ENCODE data around the gene INPP5A.

The INPP5A gene

DNA sequence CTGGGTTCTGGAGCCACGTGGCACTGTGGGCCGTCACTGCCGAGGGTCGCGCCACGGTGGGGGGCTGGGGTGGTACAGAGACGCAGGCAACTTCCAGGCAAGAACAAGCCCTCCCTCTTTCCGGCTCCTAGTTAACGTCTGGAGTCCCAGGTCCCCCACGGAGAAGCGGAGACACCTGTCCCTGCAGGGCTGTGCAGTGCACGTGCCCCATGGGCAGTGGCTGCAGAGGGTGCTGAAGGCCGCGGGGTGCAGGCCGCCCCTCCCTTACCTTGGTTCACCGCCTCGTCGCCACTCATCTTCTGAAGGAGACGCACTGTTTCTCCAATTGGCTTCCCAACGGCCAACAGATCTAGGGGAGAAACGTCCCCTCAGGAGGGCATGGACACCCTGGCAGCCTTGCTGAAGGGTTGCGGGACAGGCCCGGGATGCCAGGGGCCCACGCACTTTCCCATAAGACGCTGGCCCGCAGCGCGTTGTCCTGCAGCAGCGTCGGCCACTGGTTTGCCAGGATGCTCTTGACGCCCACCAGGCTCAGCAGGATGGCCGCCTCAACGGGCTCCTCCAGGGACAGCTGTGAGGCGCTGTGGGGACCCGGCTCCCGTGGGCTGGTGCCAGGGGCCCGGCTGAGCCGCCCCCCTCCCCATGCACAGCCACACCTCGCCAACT lies 272.7 kb downstream of the INPP5A start:
- TF ChIP-seq, protein P1, sequence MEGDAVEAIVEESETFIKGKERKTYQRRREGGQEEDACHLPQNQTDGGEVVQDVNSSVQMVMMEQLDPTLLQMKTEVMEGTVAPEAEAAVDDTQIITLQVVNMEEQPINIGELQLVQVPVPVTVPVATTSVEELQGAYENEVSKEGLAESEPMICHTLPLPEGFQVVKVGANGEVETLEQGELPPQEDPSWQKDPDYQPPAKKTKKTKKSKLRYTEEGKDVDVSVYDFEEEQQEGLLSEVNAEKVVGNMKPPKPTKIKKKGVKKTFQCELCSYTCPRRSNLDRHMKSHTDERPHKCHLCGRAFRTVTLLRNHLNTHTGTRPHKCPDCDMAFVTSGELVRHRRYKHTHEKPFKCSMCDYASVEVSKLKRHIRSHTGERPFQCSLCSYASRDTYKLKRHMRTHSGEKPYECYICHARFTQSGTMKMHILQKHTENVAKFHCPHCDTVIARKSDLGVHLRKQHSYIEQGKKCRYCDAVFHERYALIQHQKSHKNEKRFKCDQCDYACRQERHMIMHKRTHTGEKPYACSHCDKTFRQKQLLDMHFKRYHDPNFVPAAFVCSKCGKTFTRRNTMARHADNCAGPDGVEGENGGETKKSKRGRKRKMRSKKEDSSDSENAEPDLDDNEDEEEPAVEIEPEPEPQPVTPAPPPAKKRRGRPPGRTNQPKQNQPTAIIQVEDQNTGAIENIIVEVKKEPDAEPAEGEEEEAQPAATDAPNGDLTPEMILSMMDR (IDR thresholded peaks at IDR 0.05; ENCODE audit: low read length, missing control alignments): no peak
- DNase-seq (ENCODE audit: low read depth): no peak
- H3K4me3 ChIP-seq (replicated peaks; ENCODE audit: low read depth, low read length): no peak overlapping the region

DNA sequence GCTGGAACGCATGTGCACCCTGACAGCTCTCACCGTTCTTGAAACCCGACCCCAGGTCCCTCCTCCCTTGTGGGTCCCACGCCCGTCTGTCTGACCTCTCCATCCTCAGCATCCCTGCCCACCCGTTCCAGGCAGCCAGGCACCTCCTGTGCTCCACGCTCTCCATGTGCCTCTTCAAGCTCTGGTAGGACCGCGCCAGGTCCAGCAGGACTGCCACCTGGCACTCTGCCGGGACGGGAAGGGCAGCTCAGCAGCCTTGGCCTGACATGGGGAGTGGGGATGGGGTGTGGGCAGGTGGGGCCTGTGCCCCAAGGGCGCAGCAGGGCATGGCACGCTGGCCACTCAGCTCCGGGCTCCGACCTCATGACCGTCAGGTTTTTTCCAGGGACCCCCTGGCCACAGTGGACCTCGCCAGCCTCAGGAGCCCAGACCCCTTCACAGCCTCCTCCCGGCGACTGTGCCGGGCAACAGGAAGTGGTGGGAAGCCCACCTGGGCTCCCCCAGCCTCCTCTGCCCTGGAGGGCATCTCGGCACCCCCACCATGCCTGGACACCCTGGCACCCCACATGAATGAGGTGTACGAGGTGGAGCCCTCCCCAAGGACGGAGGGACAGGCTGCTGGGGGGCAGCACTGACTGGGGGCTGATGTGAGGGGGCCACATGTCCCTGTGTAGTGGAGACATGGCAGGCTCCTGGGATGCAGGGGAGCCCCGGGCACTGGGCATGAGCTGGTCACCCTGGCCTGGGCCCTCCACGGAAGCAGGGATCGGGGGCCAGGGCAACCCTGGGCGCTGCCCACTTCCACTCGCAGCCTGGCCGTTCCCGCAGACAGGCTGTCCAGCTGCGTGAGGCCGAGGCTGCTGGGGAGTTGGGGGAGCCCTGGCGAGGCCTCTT lies 273.5 kb downstream of the INPP5A start:
- DNase-seq (ENCODE audit: low read depth): no peak
- H3K4me3 ChIP-seq (replicated peaks; ENCODE audit: low read depth, low read length): no peak overlapping the region
- TF ChIP-seq, protein P1 (IDR thresholded peaks at IDR 0.05; ENCODE audit: low read length, missing control alignments): no peak

DNA sequence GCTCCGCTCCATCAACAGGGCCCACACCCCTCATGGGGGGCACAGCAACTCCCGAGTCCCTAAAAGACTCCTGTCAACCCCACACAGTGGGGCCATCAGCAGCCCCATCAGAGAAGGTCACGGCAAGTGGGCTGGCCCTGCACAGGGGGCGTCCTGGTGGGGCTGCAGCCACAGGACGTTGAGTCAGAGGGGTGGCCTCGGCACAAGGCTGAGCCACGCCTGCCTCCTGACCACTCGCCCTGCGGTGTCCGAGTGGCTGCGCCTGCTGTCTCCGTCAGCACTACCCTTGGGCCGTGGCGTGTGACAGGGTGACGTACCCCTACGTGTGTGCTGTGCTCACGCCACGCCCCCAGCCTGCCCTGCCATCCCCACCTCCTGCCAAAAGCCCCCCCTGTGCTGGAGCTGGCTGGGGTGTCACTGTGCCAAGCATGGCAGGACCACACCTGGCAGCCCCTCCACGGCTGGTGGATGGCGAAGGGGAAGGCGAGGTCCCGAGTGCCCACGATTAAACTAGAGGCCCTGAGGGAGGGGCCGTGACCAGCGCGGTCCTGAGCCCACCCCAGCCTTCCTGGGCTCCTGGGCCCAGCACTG lies 274.4 kb downstream of the INPP5A start:
- no peak overlapping the region for H3K4me3 ChIP-seq (replicated peaks; ENCODE audit: low read depth, low read length)
- no peak for DNase-seq (ENCODE audit: low read depth)
- TF ChIP-seq, protein P1 (IDR thresholded peaks at IDR 0.05; ENCODE audit: low read length, missing control alignments): no peak

DNA sequence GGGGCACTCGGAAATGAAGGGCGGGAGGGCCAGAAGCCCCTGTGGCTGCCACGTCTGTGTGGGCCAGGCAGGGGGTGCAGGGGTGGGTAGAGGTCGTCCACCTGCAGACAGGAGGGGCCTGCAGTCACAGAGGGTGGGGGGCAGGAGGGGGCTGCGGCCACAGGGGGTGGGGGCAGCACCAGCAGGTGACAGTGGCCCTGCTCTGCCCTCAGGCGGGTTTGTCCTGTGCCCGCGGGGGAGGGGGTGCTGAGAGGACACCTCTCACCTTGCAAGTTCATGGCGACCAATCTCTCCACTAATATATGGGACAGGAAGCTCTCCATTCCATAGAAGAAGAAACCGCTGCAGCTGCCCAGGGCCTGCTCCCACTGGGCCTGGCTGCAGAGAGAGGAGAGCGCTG lies 274.9 kb downstream of the INPP5A start:
- no peak for DNase-seq (ENCODE audit: low read depth)
- H3K4me3 ChIP-seq (replicated peaks; ENCODE audit: low read depth, low read length): no peak overlapping the region
- TF ChIP-seq, protein P1 (IDR thresholded peaks at IDR 0.05; ENCODE audit: low read length, missing control alignments): no peak

DNA sequence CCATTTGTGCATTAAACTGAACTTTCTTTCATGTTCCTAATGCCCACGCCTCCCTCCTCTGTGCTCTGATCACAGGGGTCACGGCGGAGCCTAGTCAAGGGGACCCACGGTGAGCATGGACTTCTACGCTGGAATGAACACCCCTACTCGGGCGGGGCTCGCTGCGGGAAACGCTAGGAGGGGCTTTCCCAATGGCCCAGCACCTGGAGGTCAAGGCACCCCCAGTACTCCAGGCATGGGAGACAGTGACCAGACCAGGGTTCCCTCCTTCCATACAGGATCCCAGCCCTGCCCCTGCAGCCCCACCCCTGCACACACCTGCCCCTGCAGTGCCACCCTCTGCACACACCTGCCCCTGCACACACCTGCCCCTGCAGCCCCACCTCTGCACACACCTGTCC lies 275.4 kb downstream of the INPP5A start:
- no peak for DNase-seq (ENCODE audit: low read depth)
- TF ChIP-seq, protein P1 (IDR thresholded peaks at IDR 0.05; ENCODE audit: low read length, missing control alignments): no peak
- no peak overlapping the region for H3K4me3 ChIP-seq (replicated peaks; ENCODE audit: low read depth, low read length)

DNA sequence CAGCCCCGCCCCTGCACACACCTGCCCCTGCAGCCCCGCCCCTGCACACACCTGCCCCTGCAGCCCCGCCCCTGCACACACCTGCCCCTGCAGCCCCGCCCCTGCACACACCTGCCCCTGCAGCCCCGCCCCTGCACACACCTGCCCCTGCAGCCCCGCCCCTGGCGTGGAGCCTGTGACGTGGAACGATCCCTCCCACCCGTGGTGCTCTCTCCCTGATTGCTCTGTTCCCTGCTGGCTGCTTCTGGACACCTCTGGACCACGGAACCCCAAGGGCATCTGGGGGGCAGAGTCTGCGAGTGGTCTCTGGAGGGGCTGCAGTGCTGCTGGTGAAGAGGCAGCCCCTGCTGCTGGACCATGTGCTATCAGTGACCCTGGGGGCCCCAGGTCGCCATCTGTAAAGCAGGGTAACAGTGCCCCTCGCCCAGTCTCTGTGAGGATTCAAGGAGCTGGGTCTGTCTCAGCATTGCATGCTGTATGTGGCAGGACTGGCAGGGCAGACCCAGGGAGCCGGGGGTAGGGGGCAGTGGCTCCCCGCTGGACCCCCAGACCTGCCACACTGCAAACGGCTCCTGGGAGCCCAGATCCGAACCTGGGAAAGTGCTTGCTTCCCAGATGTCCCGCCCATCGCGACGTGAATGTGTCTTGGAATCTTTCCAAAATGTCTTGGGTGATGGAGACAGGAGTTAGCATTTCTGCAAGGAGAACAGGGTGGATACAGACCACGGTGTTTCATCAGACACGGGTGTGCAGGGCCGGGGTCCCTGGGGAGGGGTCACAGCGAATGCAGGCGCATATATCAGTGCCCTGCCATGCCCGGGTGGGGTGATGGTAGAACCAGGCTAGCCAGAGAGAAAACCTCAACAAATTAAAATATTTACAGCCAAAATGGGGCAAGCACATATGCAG lies 276.2 kb downstream of the INPP5A start:
- TF ChIP-seq, protein P1 (IDR thresholded peaks at IDR 0.05; ENCODE audit: low read length, missing control alignments): no peak
- DNase-seq (ENCODE audit: low read depth): no peak

More for the DNA sequence above, 276.2 kb downstream of the INPP5A start:
- H3K4me3 ChIP-seq (replicated peaks; ENCODE audit: low read depth, low read length): no peak overlapping the region
